ENCODE data around the gene PARD3.

Gene PARD3

DNA sequence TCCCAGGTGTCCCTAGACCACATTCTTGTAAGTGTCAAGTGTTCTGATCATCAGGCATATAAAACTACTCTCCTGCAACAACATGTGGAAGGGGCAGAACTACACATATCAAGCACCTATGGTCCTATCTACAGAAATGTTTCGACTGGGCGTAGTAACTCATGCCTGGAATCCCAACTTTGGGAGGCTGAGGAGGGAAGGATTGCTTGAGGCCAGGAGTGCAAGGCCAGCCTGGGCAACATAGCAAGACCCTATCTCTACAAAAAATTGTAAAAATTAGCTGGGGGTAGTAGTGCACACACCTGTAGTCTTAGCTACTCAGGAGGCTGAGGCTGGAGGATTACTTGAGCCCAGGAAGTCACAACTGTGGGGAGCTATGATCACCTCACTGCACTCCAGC is 244.2 kb downstream of the PARD3 start:
- Histone ChIP-seq H2AFZ (no peak overlapping the region), H3K36me3 (ENCODE audit: control insufficient read depth, insufficient read depth, low read length) (no peaks in the 10 kb centered on the region), H3K27ac (no peak overlapping the region), H3K79me2 (peaks cover under 1% of the 10 kb centered on the region), H3K4me2 (ENCODE audit: low read length) (no peak overlapping the region), H3K9me3 (ENCODE audit: control insufficient read depth, low read length) (no peaks in the 10 kb centered on the region), H3K4me3 (ENCODE audit: low read depth, low read length) (no peak overlapping the region), H3K9ac (no peak overlapping the region), H3K27me3 (ENCODE audit: control insufficient read depth, insufficient read depth, low read length) (no peaks in the 10 kb centered on the region), H3K4me1 (no peaks in the 10 kb centered on the region)
- TF ChIP-seq, protein P1, sequence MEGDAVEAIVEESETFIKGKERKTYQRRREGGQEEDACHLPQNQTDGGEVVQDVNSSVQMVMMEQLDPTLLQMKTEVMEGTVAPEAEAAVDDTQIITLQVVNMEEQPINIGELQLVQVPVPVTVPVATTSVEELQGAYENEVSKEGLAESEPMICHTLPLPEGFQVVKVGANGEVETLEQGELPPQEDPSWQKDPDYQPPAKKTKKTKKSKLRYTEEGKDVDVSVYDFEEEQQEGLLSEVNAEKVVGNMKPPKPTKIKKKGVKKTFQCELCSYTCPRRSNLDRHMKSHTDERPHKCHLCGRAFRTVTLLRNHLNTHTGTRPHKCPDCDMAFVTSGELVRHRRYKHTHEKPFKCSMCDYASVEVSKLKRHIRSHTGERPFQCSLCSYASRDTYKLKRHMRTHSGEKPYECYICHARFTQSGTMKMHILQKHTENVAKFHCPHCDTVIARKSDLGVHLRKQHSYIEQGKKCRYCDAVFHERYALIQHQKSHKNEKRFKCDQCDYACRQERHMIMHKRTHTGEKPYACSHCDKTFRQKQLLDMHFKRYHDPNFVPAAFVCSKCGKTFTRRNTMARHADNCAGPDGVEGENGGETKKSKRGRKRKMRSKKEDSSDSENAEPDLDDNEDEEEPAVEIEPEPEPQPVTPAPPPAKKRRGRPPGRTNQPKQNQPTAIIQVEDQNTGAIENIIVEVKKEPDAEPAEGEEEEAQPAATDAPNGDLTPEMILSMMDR (IDR thresholded peaks at IDR 0.05), result no peak

DNA sequence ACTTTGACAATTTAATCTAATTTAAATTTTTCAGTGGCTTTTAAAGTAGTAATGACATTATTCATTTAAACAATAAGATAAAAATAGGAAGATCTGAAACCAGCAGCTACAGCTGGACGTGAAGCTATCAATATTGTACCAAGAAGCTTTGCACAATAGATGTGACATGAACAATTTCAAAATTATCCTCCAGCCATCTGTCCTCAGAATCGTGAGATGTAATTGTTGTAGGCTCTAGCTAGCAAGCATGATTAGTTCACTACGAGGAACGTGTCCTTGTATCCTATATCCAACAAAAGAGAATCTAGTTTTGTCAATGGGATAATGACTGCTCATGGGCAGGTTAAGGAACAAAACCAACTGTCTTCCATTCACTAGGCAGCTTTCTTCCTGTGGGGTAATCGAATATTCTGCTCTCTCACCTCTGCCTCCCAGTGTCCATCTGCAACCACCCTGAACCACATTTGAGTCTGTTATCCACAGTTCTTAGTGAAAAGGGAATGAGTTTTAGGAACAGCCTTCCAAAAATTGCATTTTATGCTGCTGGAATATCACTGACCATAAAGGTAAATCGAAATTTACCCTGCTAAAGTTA is 247.3 kb downstream of the PARD3 start:
- TF ChIP-seq, protein P1 (IDR thresholded peaks at IDR 0.05), result no peak
- H3K79me2 ChIP-seq, result peaks cover 3% of the 10 kb centered on the region

DNA sequence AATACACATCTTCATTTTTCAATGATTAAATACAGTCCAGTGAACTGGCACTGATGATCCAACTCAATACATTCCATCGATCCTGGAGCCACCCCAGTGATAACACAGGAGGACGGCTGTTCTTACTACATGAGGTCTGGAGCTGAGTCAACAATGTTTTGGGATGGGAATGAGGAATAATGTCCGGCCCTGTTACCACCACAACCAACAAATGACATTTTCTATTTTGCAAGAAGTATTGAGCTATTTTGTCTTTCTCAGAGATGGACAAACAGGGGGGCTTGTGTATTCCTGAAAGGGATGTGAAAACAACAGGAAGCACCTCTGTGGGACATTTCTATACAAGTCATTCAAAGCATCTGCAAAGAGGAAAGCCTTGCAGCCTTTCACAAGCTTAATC is 249.2 kb downstream of the PARD3 start:
- no peak overlapping the region for H3K9ac ChIP-seq
- H3K4me2 ChIP-seq (ENCODE audit: low read length), result no peak overlapping the region
- H3K36me3 ChIP-seq (ENCODE audit: control insufficient read depth, insufficient read depth, low read length), result no peaks in the 10 kb centered on the region
- H3K79me2 ChIP-seq, result peaks cover 3% of the 10 kb centered on the region
- no peaks in the 10 kb centered on the region for H3K4me1 ChIP-seq
- TF ChIP-seq, protein P1 (IDR thresholded peaks at IDR 0.05), result no peak
- H3K27ac ChIP-seq, result no peak overlapping the region
- H3K27me3 ChIP-seq (ENCODE audit: control insufficient read depth, insufficient read depth, low read length), result no peaks in the 10 kb centered on the region
- H2AFZ ChIP-seq, result no peak overlapping the region
- H3K4me3 ChIP-seq (ENCODE audit: low read depth, low read length), result no peak overlapping the region
- H3K9me3 ChIP-seq (ENCODE audit: control insufficient read depth, low read length), result no peaks in the 10 kb centered on the region

More for the DNA sequence above, 247.3 kb downstream of the PARD3 start:
- no peak overlapping the region for H2AFZ ChIP-seq
- no peaks in the 10 kb centered on the region for H3K9me3 ChIP-seq (ENCODE audit: control insufficient read depth, low read length)
- no peak overlapping the region for H3K27ac ChIP-seq
- H3K4me2 ChIP-seq (ENCODE audit: low read length), result no peak overlapping the region
- no peak overlapping the region for H3K4me3 ChIP-seq (ENCODE audit: low read depth, low read length)
- no peaks in the 10 kb centered on the region for H3K4me1 ChIP-seq
- H3K36me3 ChIP-seq (ENCODE audit: control insufficient read depth, insufficient read depth, low read length), result no peaks in the 10 kb centered on the region
- H3K9ac ChIP-seq, result no peak overlapping the region
- H3K27me3 ChIP-seq (ENCODE audit: control insufficient read depth, insufficient read depth, low read length), result no peaks in the 10 kb centered on the region

DNA sequence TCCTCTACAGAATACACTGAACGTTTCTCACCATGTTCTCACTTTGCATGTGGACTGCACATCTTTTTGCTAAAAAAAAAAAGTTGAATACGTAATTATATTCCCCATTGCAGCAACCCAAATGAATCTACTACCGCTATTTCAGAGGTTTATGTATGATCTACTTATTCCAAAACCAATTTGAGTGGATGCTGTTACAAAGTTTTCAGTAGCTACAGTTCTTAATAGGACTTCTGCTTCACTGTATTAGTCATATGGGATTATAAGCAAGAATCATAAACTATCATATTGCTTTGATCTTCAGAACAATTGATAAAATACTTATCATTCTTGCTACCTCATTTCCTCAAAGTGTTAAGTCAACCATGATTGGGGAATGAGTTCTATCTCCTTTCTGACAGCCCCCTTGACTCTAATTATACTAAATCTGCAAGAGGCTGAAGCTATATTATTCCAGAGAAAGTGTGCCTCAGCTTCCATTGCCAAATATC is 257.0 kb downstream of the PARD3 start:
- Histone ChIP-seq H3K27me3 (ENCODE audit: control insufficient read depth, insufficient read depth, low read length) (no peaks in the 10 kb centered on the region), H3K79me2 (peaks cover 5% of the 10 kb centered on the region), H3K4me1 (no peaks in the 10 kb centered on the region), H3K36me3 (ENCODE audit: control insufficient read depth, insufficient read depth, low read length) (no peaks in the 10 kb centered on the region), H3K9ac (no peak overlapping the region), H3K4me3 (ENCODE audit: low read depth, low read length) (no peak overlapping the region), H3K27ac (no peak overlapping the region), H3K9me3 (ENCODE audit: control insufficient read depth, low read length) (no peaks in the 10 kb centered on the region), H2AFZ (no peak overlapping the region), H3K4me2 (ENCODE audit: low read length) (no peak overlapping the region)
- TF ChIP-seq, protein P1 (IDR thresholded peaks at IDR 0.05), result no peak

DNA sequence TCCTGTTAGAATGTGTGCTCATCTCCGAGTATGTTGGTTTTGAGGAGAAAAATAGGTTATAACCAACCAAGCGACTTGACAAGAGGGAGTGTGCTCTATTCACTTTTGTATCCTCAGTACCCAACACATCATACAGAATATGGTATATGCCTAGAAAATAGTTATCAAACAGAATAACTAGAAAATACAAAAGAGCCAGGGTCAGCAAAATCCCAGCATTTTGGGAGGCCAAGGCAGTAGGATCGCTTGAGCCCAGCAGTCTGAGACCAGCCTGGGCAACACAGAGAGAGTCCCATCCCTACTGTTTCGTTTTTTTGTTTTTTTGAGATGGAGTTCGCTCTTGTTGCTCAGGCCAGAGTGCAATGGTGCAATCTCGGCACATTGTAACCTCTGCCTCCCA is 257.9 kb downstream of the PARD3 start:
- H3K9me3 ChIP-seq (ENCODE audit: control insufficient read depth, low read length), result no peaks in the 10 kb centered on the region

More for the DNA sequence above, 257.9 kb downstream of the PARD3 start:
- no peak overlapping the region for H2AFZ ChIP-seq
- H3K27ac ChIP-seq, result no peak overlapping the region
- TF ChIP-seq, protein P1 (IDR thresholded peaks at IDR 0.05), result no peak
- H3K9ac ChIP-seq, result no peak overlapping the region
- H3K36me3 ChIP-seq (ENCODE audit: control insufficient read depth, insufficient read depth, low read length), result no peaks in the 10 kb centered on the region
- H3K4me2 ChIP-seq (ENCODE audit: low read length), result no peak overlapping the region
- peaks cover 5% of the 10 kb centered on the region for H3K79me2 ChIP-seq
- no peak overlapping the region for H3K4me3 ChIP-seq (ENCODE audit: low read depth, low read length)
- H3K4me1 ChIP-seq, result no peaks in the 10 kb centered on the region
- no peaks in the 10 kb centered on the region for H3K27me3 ChIP-seq (ENCODE audit: control insufficient read depth, insufficient read depth, low read length)

Measured in parathyroid adenoma (tissue), 2 donors.